Stimulated activated CD8-positive, alpha-beta memory T cell treated with anti-CD3 and anti-CD28 coated beads, Interleukin-4, amount 100 ng/mL, for 4 hours (primary cell): ENCODE data around the gene MAP3K20.
"Not testable (repeated sequence)": the region's sequence is repeated elsewhere in the genome, so short reads cannot be mapped to it uniquely, and the experiment has no call there.

ENCODE experiments used
- DNase-seq, 2 donors: peaks; one replicate each; pipeline ENCODE4 v3.0.0-alpha.2; 2020; ENCODE audit warnings: low read depth in 2 of 2, low spot score in 1 of 2

Gene MAP3K20

GRCh38 chr2:173226899-173227698 lies 151.5 kb downstream of the MAP3K20 start:
- DNase-seq = no peak

- no peak for DNase-seq
These were observed 153.4 kb downstream of the MAP3K20 start for GRCh38 chr2:173229086-173229485.

- DNase-seq = no peak
These were observed 154.5 kb downstream of the MAP3K20 start for GRCh38 chr2:173230181-173230580.

- DNase-seq = no peak
These were observed 155.4 kb downstream of the MAP3K20 start for GRCh38 chr2:173231042-173231441.

GRCh38 chr2:173231465-173231864 lies 155.8 kb downstream of the MAP3K20 start:
- no peak for DNase-seq

GRCh38 chr2:173232956-173233744 lies 157.5 kb downstream of the MAP3K20 start:
- DNase-seq = no peak

- no peak for DNase-seq
These were observed 160.5 kb downstream of the MAP3K20 start for GRCh38 chr2:173235947-173236803.

GRCh38 chr2:173238385-173238784 lies 162.7 kb downstream of the MAP3K20 start:
- no peak for DNase-seq

GRCh38 chr2:173238831-173239230 lies 163.2 kb downstream of the MAP3K20 start:
- no peak for DNase-seq

- DNase-seq = no peak
These were observed 164.0 kb downstream of the MAP3K20 start for GRCh38 chr2:173239644-173240043.

- DNase-seq = no peak
These were observed 164.4 kb downstream of the MAP3K20 start for GRCh38 chr2:173240083-173240482.

GRCh38 chr2:173241643-173242042 lies 166.0 kb downstream of the MAP3K20 start:
- no peak for DNase-seq

- DNase-seq = no peak
These were observed 171.5 kb downstream of the MAP3K20 start for GRCh38 chr2:173247156-173247555.

GRCh38 chr2:173248381-173248780 lies 172.7 kb downstream of the MAP3K20 start:
- DNase-seq = no peak

- DNase-seq = no peak
These were observed 174.3 kb downstream of the MAP3K20 start for GRCh38 chr2:173249661-173250641.

- no peak for DNase-seq
These were observed 175.6 kb downstream of the MAP3K20 start for GRCh38 chr2:173251225-173251624.

- no peak for DNase-seq
These were observed 176.9 kb downstream of the MAP3K20 start for GRCh38 chr2:173252581-173252980.

- no peak for DNase-seq
These were observed 179.0 kb downstream of the MAP3K20 start for GRCh38 chr2:173254659-173255058.

GRCh38 chr2:173258701-173259100 lies 183.1 kb downstream of the MAP3K20 start:
- no peak for DNase-seq

GRCh38 chr2:173262356-173262755 lies 186.7 kb downstream of the MAP3K20 start:
- not testable (repeated sequence) for DNase-seq
